Measurements from ENCODE around the gene SMAP2.

Gene SMAP2

GRCh38 chr1:40422630-40423263 is 49.2 kb downstream of the SMAP2 start:
- H3K9ac ChIP-seq (ENCODE audit: low read length in 2 of 2), result no peak overlapping the region
- peaks cover 2% of the 10 kb centered on the region for H3K4me1 ChIP-seq (ENCODE audit: control insufficient read depth, insufficient read depth, low read length)
- H3K27ac ChIP-seq (ENCODE audit: low read length), result no peak overlapping the region
- peaks cover 5 to 12% of the 10 kb centered on the region in 2 donors for H3K36me3 ChIP-seq (ENCODE audit: control insufficient read depth in 2 of 2, insufficient read depth in 2 of 2, low read length in 2 of 2)
- no peaks in the 10 kb centered on the region for H3K9me3 ChIP-seq (ENCODE audit: control insufficient read depth in 2 of 2, low read length in 2 of 2)
- H3K27me3 ChIP-seq (ENCODE audit: control insufficient read depth in 1 of 2, insufficient read depth in 2 of 2, low read length in 2 of 2), result no peaks in the 10 kb centered on the region
- no peak overlapping the region for H3K4me3 ChIP-seq (ENCODE audit: low read length in 2 of 2)

GRCh38 chr1:40423264-40423642 is 49.7 kb downstream of the SMAP2 start:
- H3K4me3 ChIP-seq (ENCODE audit: low read length in 2 of 2), result no peak overlapping the region
- H3K27ac ChIP-seq (ENCODE audit: low read length), result no peak overlapping the region
- H3K27me3 ChIP-seq (ENCODE audit: control insufficient read depth in 1 of 2, insufficient read depth in 2 of 2, low read length in 2 of 2), result no peaks in the 10 kb centered on the region
- peaks cover 2% of the 10 kb centered on the region for H3K4me1 ChIP-seq (ENCODE audit: control insufficient read depth, insufficient read depth, low read length)
- no peaks in the 10 kb centered on the region for H3K9me3 ChIP-seq (ENCODE audit: control insufficient read depth in 2 of 2, low read length in 2 of 2)
- peaks cover 5 to 12% of the 10 kb centered on the region in 2 donors for H3K36me3 ChIP-seq (ENCODE audit: control insufficient read depth in 2 of 2, insufficient read depth in 2 of 2, low read length in 2 of 2)
- no peak overlapping the region for H3K9ac ChIP-seq (ENCODE audit: low read length in 2 of 2)

- H3K36me3 ChIP-seq (ENCODE audit: control insufficient read depth in 2 of 2, insufficient read depth in 2 of 2, low read length in 2 of 2), result peaks cover 5 to 12% of the 10 kb centered on the region in 2 donors
- H3K27ac ChIP-seq (ENCODE audit: low read length), result no peak overlapping the region
- H3K9me3 ChIP-seq (ENCODE audit: control insufficient read depth in 2 of 2, low read length in 2 of 2), result no peaks in the 10 kb centered on the region
- no peak overlapping the region for H3K9ac ChIP-seq (ENCODE audit: low read length in 2 of 2)
- no peaks in the 10 kb centered on the region for H3K27me3 ChIP-seq (ENCODE audit: control insufficient read depth in 1 of 2, insufficient read depth in 2 of 2, low read length in 2 of 2)
- peaks cover 2% of the 10 kb centered on the region for H3K4me1 ChIP-seq (ENCODE audit: control insufficient read depth, insufficient read depth, low read length)
- H3K4me3 ChIP-seq (ENCODE audit: low read length in 2 of 2), result no peak overlapping the region
These were observed 50.6 kb downstream of the SMAP2 start for GRCh38 chr1:40423951-40424618.

GRCh38 chr1:40425198-40425597 is 51.7 kb downstream of the SMAP2 start:
- H3K9me3 ChIP-seq (ENCODE audit: control insufficient read depth in 2 of 2, low read length in 2 of 2), result no peaks in the 10 kb centered on the region
- H3K27ac ChIP-seq (ENCODE audit: low read length), result no peak overlapping the region
- peaks cover 5 to 9% of the 10 kb centered on the region in 2 donors for H3K36me3 ChIP-seq (ENCODE audit: control insufficient read depth in 2 of 2, insufficient read depth in 2 of 2, low read length in 2 of 2)

GRCh38 chr1:40431385-40431784 is 57.9 kb downstream of the SMAP2 start:
- Histone ChIP-seq H3K9me3 (ENCODE audit: control insufficient read depth in 2 of 2, low read length in 2 of 2) (no peaks in the 10 kb centered on the region), H3K27ac (ENCODE audit: low read length) (no peak overlapping the region), H3K36me3 (ENCODE audit: control insufficient read depth in 2 of 2, insufficient read depth in 2 of 2, low read length in 2 of 2) (no peaks in the 10 kb centered on the region)

More at GRCh38 chr1:40425198-40425597, 51.7 kb downstream of the SMAP2 start:
- Histone ChIP-seq H3K27me3 (ENCODE audit: control insufficient read depth in 1 of 2, insufficient read depth in 2 of 2, low read length in 2 of 2) (no peaks in the 10 kb centered on the region), H3K9ac (ENCODE audit: low read length in 2 of 2) (no peak overlapping the region), H3K4me1 (ENCODE audit: control insufficient read depth, insufficient read depth, low read length) (peaks cover 2% of the 10 kb centered on the region), H3K4me3 (ENCODE audit: low read length in 2 of 2) (no peak overlapping the region)

GRCh38 chr1:40432644-40433390 is 59.3 kb downstream of the SMAP2 start:
- no peaks in the 10 kb centered on the region for H3K36me3 ChIP-seq (ENCODE audit: control insufficient read depth in 2 of 2, insufficient read depth in 2 of 2, low read length in 2 of 2)
- H3K9ac ChIP-seq (ENCODE audit: low read length in 2 of 2), result no peak overlapping the region
- H3K9me3 ChIP-seq (ENCODE audit: control insufficient read depth in 2 of 2, low read length in 2 of 2), result no peaks in the 10 kb centered on the region
- H3K4me1 ChIP-seq (ENCODE audit: control insufficient read depth, insufficient read depth, low read length), result no peaks in the 10 kb centered on the region
- no peak overlapping the region for H3K27ac ChIP-seq (ENCODE audit: low read length)
- no peak overlapping the region for H3K4me3 ChIP-seq (ENCODE audit: low read length in 2 of 2)
- H3K27me3 ChIP-seq (ENCODE audit: control insufficient read depth in 1 of 2, insufficient read depth in 2 of 2, low read length in 2 of 2), result no peaks in the 10 kb centered on the region

More at GRCh38 chr1:40431385-40431784, 57.9 kb downstream of the SMAP2 start:
- H3K4me1 ChIP-seq (ENCODE audit: control insufficient read depth, insufficient read depth, low read length), result no peaks in the 10 kb centered on the region
- H3K4me3 ChIP-seq (ENCODE audit: low read length in 2 of 2), result no peak overlapping the region
- no peak overlapping the region for H3K9ac ChIP-seq (ENCODE audit: low read length in 2 of 2)
- no peaks in the 10 kb centered on the region for H3K27me3 ChIP-seq (ENCODE audit: control insufficient read depth in 1 of 2, insufficient read depth in 2 of 2, low read length in 2 of 2)

GRCh38 chr1:40435471-40435870 is 61.9 kb downstream of the SMAP2 start:
- H3K4me3 ChIP-seq (ENCODE audit: low read length in 2 of 2), result no peak overlapping the region
- no peaks in the 10 kb centered on the region for H3K36me3 ChIP-seq (ENCODE audit: control insufficient read depth in 2 of 2, insufficient read depth in 2 of 2, low read length in 2 of 2)
- H3K27ac ChIP-seq (ENCODE audit: low read length), result no peak overlapping the region
- H3K9me3 ChIP-seq (ENCODE audit: control insufficient read depth in 2 of 2, low read length in 2 of 2), result no peaks in the 10 kb centered on the region
- H3K4me1 ChIP-seq (ENCODE audit: control insufficient read depth, insufficient read depth, low read length), result no peaks in the 10 kb centered on the region
- H3K27me3 ChIP-seq (ENCODE audit: control insufficient read depth in 1 of 2, insufficient read depth in 2 of 2, low read length in 2 of 2), result no peaks in the 10 kb centered on the region
- no peak overlapping the region for H3K9ac ChIP-seq (ENCODE audit: low read length in 2 of 2)

GRCh38 chr1:40435876-40436275 is 62.3 kb downstream of the SMAP2 start:
- Histone ChIP-seq H3K9ac (ENCODE audit: low read length in 2 of 2) (no peak overlapping the region), H3K4me3 (ENCODE audit: low read length in 2 of 2) (no peak overlapping the region), H3K9me3 (ENCODE audit: control insufficient read depth in 2 of 2, low read length in 2 of 2) (no peaks in the 10 kb centered on the region), H3K4me1 (ENCODE audit: control insufficient read depth, insufficient read depth, low read length) (no peaks in the 10 kb centered on the region), H3K36me3 (ENCODE audit: control insufficient read depth in 2 of 2, insufficient read depth in 2 of 2, low read length in 2 of 2) (no peaks in the 10 kb centered on the region), H3K27me3 (ENCODE audit: control insufficient read depth in 1 of 2, insufficient read depth in 2 of 2, low read length in 2 of 2) (no peaks in the 10 kb centered on the region), H3K27ac (ENCODE audit: low read length) (no peak overlapping the region)

GRCh38 chr1:40438391-40439015 is 65.0 kb downstream of the SMAP2 start:
- no peaks in the 10 kb centered on the region for H3K4me1 ChIP-seq (ENCODE audit: control insufficient read depth, insufficient read depth, low read length)
- H3K9me3 ChIP-seq (ENCODE audit: control insufficient read depth in 2 of 2, low read length in 2 of 2), result no peaks in the 10 kb centered on the region
- H3K27ac ChIP-seq (ENCODE audit: low read length), result no peak overlapping the region
- no peak overlapping the region for H3K4me3 ChIP-seq (ENCODE audit: low read length in 2 of 2)
- H3K9ac ChIP-seq (ENCODE audit: low read length in 2 of 2), result no peak overlapping the region
- H3K27me3 ChIP-seq (ENCODE audit: control insufficient read depth in 1 of 2, insufficient read depth in 2 of 2, low read length in 2 of 2), result no peaks in the 10 kb centered on the region
- no peaks in the 10 kb centered on the region for H3K36me3 ChIP-seq (ENCODE audit: control insufficient read depth in 2 of 2, insufficient read depth in 2 of 2, low read length in 2 of 2)

- Histone ChIP-seq H3K4me1 (ENCODE audit: control insufficient read depth, insufficient read depth, low read length) (no peaks in the 10 kb centered on the region), H3K27ac (ENCODE audit: low read length) (no peak overlapping the region), H3K27me3 (ENCODE audit: control insufficient read depth in 1 of 2, insufficient read depth in 2 of 2, low read length in 2 of 2) (no peaks in the 10 kb centered on the region), H3K9ac (ENCODE audit: low read length in 2 of 2) (no peak overlapping the region), H3K36me3 (ENCODE audit: control insufficient read depth in 2 of 2, insufficient read depth in 2 of 2, low read length in 2 of 2) (no peaks in the 10 kb centered on the region), H3K9me3 (ENCODE audit: control insufficient read depth in 2 of 2, low read length in 2 of 2) (no peaks in the 10 kb centered on the region), H3K4me3 (ENCODE audit: low read length in 2 of 2) (no peak overlapping the region)
These were observed 65.7 kb downstream of the SMAP2 start for GRCh38 chr1:40439247-40439646.
